22Rv1 (cell line): ENCODE results near the gene NPY4R2.
"Not testable (repeated sequence)": the region's sequence is repeated elsewhere in the genome, so short reads cannot be mapped to it uniquely, and the experiment has no call there.

Experiments
- CTCF ChIP-seq: fragments of 450-650 bp; IDR thresholded peaks from 2 replicates; pipeline ENCODE4 v1.5.1; 2017; ENCODE audit warnings: mild to moderate bottlenecking
- ZFX ChIP-seq: fragments of 450-650 bp; IDR thresholded peaks from 2 replicates; pipeline ENCODE4 v1.6.1; 2017; ENCODE audit warnings: antibody characterized with exemption, borderline replicate concordance

GRCh38 chr10:47947424-47947823 is 29.0 kb downstream of the NPY4R2 start:
- not testable (repeated sequence) for TF ChIP-seq CTCF, ZFX
